Measurements from ENCODE around the gene OR10H5.

GRCh38 chr19:15846923-15847322, 59.5 kb downstream of the OR10H5 start:
- TF ChIP-seq, protein P1, sequence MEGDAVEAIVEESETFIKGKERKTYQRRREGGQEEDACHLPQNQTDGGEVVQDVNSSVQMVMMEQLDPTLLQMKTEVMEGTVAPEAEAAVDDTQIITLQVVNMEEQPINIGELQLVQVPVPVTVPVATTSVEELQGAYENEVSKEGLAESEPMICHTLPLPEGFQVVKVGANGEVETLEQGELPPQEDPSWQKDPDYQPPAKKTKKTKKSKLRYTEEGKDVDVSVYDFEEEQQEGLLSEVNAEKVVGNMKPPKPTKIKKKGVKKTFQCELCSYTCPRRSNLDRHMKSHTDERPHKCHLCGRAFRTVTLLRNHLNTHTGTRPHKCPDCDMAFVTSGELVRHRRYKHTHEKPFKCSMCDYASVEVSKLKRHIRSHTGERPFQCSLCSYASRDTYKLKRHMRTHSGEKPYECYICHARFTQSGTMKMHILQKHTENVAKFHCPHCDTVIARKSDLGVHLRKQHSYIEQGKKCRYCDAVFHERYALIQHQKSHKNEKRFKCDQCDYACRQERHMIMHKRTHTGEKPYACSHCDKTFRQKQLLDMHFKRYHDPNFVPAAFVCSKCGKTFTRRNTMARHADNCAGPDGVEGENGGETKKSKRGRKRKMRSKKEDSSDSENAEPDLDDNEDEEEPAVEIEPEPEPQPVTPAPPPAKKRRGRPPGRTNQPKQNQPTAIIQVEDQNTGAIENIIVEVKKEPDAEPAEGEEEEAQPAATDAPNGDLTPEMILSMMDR (IDR thresholded peaks at IDR 0.05): no peak
- TF ChIP-seq POLR2A (IDR thresholded peaks at IDR 0.05): no peak
